Mammary epithelial cell (primary cell): ENCODE measurements around the gene SPTLC1.

ENCODE experiments used
- EZH2 ChIP-seq: IDR thresholded peaks from 2 replicates; pipeline ENCODE4 v1.6.1; 2012; ENCODE audit warnings: low read length, inconsistent platforms, borderline replicate concordance
- TF ChIP-seq, protein P1 (sequence below), 2 donors: IDR thresholded peaks in 1 of 2; conservative IDR thresholded peaks in 1 of 2; 2 replicates each; pipeline ENCODE4 v1.5.1; 2011 to 2012; ENCODE audit warnings: inconsistent platforms in 2 of 2, low read length in 2 of 2, mild to moderate bottlenecking in 2 of 2, control low read depth in 1 of 2, low read depth in 1 of 2; ENCODE audit not compliant: insufficient read depth in 1 of 2; ENCODE audit errors: extremely low read depth in 1 of 2

DNA sequence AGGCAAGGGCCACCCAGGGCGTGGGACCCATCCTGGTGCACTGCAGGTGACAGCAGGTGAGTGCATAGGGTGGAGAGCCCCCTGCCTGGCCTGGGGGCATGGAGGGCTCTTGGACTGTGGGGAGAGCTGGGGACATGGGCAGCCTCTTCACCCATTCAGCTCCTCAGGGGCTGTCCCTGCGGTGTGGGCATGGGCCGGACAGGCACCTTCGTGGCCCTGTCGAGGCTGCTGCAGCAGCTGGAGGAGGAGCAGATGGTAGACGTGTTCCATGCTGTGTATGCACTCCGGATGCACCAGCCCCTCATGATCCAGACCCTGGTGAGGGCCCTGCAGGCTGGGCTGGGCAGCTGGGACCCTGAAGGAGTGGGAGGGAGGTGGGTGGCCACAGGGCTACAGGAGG lies 20.4 kb upstream of the SPTLC1 start:
- TF ChIP-seq, protein P1, sequence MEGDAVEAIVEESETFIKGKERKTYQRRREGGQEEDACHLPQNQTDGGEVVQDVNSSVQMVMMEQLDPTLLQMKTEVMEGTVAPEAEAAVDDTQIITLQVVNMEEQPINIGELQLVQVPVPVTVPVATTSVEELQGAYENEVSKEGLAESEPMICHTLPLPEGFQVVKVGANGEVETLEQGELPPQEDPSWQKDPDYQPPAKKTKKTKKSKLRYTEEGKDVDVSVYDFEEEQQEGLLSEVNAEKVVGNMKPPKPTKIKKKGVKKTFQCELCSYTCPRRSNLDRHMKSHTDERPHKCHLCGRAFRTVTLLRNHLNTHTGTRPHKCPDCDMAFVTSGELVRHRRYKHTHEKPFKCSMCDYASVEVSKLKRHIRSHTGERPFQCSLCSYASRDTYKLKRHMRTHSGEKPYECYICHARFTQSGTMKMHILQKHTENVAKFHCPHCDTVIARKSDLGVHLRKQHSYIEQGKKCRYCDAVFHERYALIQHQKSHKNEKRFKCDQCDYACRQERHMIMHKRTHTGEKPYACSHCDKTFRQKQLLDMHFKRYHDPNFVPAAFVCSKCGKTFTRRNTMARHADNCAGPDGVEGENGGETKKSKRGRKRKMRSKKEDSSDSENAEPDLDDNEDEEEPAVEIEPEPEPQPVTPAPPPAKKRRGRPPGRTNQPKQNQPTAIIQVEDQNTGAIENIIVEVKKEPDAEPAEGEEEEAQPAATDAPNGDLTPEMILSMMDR (conservative IDR thresholded peaks at IDR 0.05 in 1 of 2, IDR thresholded peaks at IDR 0.05 in 1 of 2; ENCODE audit: extremely low read depth in 1 of 2, insufficient read depth in 1 of 2, low read depth in 1 of 2, low read length in 2 of 2): no peak
- TF ChIP-seq EZH2: no peak
